ENCODE measurements around the gene EPHA4. TPM values are rescaled to one million over a fixed set of nuclear protein-coding genes. Genes with fewer than 3 reads are reported as not detected.

Gene EPHA4
- total and polyA plus RNA-seq, 8 donors: 0.56 to 28.1 (median 5.8) TPM; not detected in 1

DNA sequence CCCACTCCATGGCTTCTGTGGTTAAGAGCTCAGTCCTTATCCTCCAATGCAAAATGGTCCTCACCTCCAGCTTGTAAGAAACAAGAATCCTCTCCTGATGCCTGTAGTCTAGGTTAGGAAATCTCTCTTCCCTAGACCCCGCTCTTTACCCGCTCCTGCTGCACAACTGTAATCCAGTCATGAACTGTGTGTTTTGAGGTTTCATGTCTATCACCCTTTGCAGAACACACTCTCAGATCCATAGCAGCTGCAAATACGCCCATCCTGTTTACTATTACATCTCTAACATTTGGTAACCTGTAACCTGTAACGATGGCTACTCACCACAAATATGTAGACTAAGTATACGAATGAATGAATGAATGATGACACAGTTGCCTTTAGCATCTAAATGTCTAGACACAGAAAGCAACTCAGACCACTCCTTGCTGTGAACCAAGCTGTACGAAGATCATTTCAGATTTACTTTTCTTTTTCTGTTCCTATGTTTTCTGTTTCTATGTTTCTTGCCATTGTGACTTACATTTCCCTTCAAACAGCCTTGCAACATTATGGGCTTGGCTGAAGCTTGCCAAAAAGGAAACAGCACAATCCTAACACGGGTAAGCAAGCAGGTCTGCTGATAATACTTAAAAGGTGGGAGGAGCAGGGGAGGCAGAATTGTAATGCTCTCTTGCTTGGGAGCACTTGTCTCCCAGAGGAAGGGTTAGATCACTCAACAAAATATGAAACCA, 53.7 kb downstream of the EPHA4 start:
- H3K9me3 ChIP-seq: no peaks in the 10 kb centered on the region
- H3K4me3 ChIP-seq: peak overlapping the region in 2 of 4 donors; percentile 1 to 2
- peak in 1 of 2 donors; percentile 65 for DNase-seq
- intact Hi-C loops (cut with DNase I; ENCODE audit: low total_unique reads): no loop called here
- WGBS, 5 donors: 26 to 48% (median 35%) methylated on average over 7 of the region's 7 CpGs
- peak overlapping the region in 4 of 5 donors; percentile 25 to 61 (median 50) for H3K27ac ChIP-seq
- no peaks in the 10 kb centered on the region for H3K36me3 ChIP-seq
- TF ChIP-seq POLR2AphosphoS5 (IDR thresholded peaks at IDR 0.05) (peak in 1 of 3 donors; percentile 53), EP300 (IDR thresholded peaks at IDR 0.05) (no peak), POLR2A (IDR thresholded peaks at IDR 0.05) (no peak)
- no peaks in the 10 kb centered on the region for H3K27me3 ChIP-seq
- H3K4me1 ChIP-seq: peaks cover 30 to 49% (median 39%) of the 10 kb centered on the region in 4 donors

DNA sequence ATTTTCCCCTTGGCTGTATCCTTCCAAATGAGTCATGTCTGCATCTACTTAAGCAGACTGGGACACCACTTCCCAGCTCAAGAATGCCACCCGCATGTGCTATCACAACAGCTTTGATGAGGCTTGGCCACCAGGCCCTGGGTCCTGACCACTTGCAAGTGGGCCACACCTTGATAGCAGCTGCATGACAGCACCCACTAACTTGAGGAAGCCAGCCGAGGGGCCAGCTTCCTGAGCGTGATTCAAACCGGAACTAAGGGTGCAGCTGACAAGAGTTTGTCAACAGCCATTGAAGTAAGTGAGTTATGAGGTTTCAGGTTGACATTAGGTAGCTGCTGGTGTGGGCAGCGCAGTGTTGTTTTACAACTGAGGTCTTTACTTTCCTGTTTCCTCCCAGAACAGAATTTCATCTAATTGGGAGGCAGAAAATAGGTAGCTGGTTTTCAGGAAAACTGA, 54.4 kb downstream of the EPHA4 start:
- Histone ChIP-seq H3K4me1 (peaks cover 30 to 49% (median 39%) of the 10 kb centered on the region in 4 donors), H3K27ac (peak overlapping the region in 3 of 5 donors; percentile 46 to 61 (median 54)), H3K36me3 (no peaks in the 10 kb centered on the region), H3K9me3 (no peaks in the 10 kb centered on the region), H3K27me3 (no peaks in the 10 kb centered on the region), H3K4me3 (peak overlapping the region in 1 of 4 donors; percentile 1)
- TF ChIP-seq POLR2AphosphoS5 (IDR thresholded peaks at IDR 0.05): peak in 2 of 3 donors; percentile 27 to 35
- TF ChIP-seq, protein P1, sequence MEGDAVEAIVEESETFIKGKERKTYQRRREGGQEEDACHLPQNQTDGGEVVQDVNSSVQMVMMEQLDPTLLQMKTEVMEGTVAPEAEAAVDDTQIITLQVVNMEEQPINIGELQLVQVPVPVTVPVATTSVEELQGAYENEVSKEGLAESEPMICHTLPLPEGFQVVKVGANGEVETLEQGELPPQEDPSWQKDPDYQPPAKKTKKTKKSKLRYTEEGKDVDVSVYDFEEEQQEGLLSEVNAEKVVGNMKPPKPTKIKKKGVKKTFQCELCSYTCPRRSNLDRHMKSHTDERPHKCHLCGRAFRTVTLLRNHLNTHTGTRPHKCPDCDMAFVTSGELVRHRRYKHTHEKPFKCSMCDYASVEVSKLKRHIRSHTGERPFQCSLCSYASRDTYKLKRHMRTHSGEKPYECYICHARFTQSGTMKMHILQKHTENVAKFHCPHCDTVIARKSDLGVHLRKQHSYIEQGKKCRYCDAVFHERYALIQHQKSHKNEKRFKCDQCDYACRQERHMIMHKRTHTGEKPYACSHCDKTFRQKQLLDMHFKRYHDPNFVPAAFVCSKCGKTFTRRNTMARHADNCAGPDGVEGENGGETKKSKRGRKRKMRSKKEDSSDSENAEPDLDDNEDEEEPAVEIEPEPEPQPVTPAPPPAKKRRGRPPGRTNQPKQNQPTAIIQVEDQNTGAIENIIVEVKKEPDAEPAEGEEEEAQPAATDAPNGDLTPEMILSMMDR (IDR thresholded peaks at IDR 0.05): no peak
- WGBS, 5 donors: 22 to 51% (median 34%) methylated on average over 5 of the region's 5 CpGs
- DNase-seq: peak; percentile 48 to 85
- intact Hi-C loops (cut with DNase I; ENCODE audit: low total_unique reads): no loop called here

DNA sequence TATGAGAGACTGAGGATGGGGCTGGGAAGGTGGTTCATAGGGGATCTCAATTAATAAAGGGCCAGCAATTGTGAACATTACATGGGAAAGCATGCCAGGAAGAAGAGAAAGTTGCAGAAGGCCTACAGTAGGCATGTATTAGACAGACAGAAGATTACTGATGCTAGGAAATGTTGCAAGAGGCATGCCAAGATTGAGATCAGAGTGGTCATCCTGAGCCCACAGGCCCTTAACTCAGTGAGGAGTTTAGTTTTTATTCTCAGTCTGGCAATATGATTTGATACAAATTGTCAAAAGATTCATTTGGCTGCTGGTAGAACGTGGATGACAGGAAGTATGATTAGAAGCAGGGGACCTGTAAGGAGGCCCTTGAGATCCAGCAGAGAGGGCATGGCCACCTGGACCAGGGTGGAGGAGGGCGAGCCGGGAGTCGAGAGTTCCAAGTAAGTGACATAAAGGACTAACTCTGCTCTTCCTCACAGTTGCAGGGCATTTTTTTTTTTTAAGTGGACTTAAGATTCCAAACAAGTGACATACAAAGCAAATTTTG, 54.9 kb downstream of the EPHA4 start:
- DNase-seq: no peak
- H3K27me3 ChIP-seq: no peaks in the 10 kb centered on the region
- WGBS, 5 donors: 69 to 82% (median 76%) methylated on average over 4 of the region's 4 CpGs
- H3K4me1 ChIP-seq: peaks cover 30 to 49% (median 39%) of the 10 kb centered on the region in 4 donors
- intact Hi-C loops (cut with DNase I; ENCODE audit: low total_unique reads): no loop called here
- H3K9me3 ChIP-seq: no peaks in the 10 kb centered on the region
- no peak overlapping the region for H3K4me3 ChIP-seq
- peak overlapping the region in 3 of 5 donors; percentile 44 to 61 (median 54) for H3K27ac ChIP-seq
- no peak for TF ChIP-seq EP300 (IDR thresholded peaks at IDR 0.05)
- no peak for TF ChIP-seq POLR2AphosphoS5 (IDR thresholded peaks at IDR 0.05)
- no peak for TF ChIP-seq POLR2A (IDR thresholded peaks at IDR 0.05)
- TF ChIP-seq, protein P1 (IDR thresholded peaks at IDR 0.05): no peak
- no peaks in the 10 kb centered on the region for H3K36me3 ChIP-seq

DNA sequence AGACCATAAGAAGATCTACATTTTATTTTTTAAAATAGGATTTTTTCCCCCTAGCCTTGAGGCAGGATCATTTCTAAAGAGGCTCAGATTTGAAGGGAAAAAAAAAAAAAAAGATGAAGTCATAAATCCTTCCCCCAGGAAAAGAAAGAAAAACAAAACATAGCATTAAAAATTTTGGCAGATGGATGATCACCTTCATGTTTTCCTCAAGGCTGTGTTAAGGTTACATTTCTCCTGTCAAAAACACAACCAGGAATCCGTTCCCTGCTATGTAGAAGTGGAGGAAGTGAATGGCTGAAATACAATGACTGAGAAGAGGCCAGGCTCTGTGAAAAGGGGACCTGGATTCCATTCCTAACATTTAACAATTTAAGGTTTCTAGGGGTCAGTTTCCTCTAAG, 56.2 kb downstream of the EPHA4 start:
- no peaks in the 10 kb centered on the region for H3K27me3 ChIP-seq
- no peaks in the 10 kb centered on the region for H3K9me3 ChIP-seq
- no peak overlapping the region for H3K27ac ChIP-seq
- TF ChIP-seq EP300 (IDR thresholded peaks at IDR 0.05) (no peak), POLR2A (IDR thresholded peaks at IDR 0.05) (no peak), POLR2AphosphoS5 (IDR thresholded peaks at IDR 0.05) (no peak)
- TF ChIP-seq, protein P1 (IDR thresholded peaks at IDR 0.05): no peak
- WGBS, 5 donors: 70 to 95% (median 87%) methylated on average over 1 of the region's 1 CpG
- H3K4me1 ChIP-seq: peaks cover 30 to 48% (median 39%) of the 10 kb centered on the region in 4 donors
- H3K4me3 ChIP-seq: no peak overlapping the region
- DNase-seq: no peak
- intact Hi-C loops (cut with DNase I; ENCODE audit: low total_unique reads): no loop called here
- no peaks in the 10 kb centered on the region for H3K36me3 ChIP-seq

Measured in stomach (tissue), 9 donors.